ENCODE data around the gene UACA.

GRCh38 chr15:70636540-70637165 is 126.7 kb downstream of the UACA start:
- TF ChIP-seq REST (IDR thresholded peaks at IDR 0.05; ENCODE audit: low read depth, low read length) (no peak), CTCF (IDR thresholded peaks at IDR 0.05) (peak; percentile 49), RAD21 (IDR thresholded peaks at IDR 0.05; ENCODE audit: low read length) (peak; percentile 83), EP300 (IDR thresholded peaks at IDR 0.05; ENCODE audit: borderline replicate concordance in 1 of 2, low read depth in 1 of 2, low read length in 1 of 2) (no peak), CHD2 (IDR thresholded peaks at IDR 0.05; ENCODE audit: low read length, partially characterized antibody) (no peak), YY1 (IDR thresholded peaks at IDR 0.05; ENCODE audit: low read depth) (no peak)

All from SK-N-SH (cell line).